NK-92 (cell line): ENCODE data around the gene ACOT13.
"Not testable (repeated sequence)": the region's sequence is repeated elsewhere in the genome, so short reads cannot be mapped to it uniquely, and the experiment has no call there.

Experiments used
- DNase-seq: peaks from one replicate; lab custom pipeline; 2025; ENCODE audit not compliant: unreplicated experiment; lab: John Stamatoyannopoulos, UW

The ACOT13 gene

GRCh38 chr6:24661759-24662158 is 5.1 kb upstream of the ACOT13 start:
- not testable (repeated sequence) for DNase-seq

- no peak for DNase-seq
These were observed 4.6 kb upstream of the ACOT13 start for GRCh38 chr6:24662236-24662635.

DNA sequence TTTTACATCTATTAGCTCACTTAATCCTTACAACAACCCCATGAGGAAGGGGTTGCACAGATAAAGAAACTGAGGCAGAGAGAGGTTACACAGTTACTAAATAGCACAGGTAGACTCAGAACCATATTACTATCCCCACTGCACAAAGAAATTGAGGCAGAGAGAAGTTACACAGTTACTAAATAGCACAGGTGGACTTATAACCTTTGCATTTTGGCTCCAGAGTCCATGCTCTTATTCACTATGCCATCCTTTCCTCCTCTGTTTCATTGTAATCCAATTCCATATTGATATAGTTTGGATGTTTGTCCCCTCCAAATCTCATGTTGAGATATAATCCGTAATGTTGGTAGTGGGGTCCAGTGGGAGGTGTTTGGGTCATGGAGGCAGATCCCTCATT is 3.7 kb upstream of the ACOT13 start:
- no peak for DNase-seq

DNA sequence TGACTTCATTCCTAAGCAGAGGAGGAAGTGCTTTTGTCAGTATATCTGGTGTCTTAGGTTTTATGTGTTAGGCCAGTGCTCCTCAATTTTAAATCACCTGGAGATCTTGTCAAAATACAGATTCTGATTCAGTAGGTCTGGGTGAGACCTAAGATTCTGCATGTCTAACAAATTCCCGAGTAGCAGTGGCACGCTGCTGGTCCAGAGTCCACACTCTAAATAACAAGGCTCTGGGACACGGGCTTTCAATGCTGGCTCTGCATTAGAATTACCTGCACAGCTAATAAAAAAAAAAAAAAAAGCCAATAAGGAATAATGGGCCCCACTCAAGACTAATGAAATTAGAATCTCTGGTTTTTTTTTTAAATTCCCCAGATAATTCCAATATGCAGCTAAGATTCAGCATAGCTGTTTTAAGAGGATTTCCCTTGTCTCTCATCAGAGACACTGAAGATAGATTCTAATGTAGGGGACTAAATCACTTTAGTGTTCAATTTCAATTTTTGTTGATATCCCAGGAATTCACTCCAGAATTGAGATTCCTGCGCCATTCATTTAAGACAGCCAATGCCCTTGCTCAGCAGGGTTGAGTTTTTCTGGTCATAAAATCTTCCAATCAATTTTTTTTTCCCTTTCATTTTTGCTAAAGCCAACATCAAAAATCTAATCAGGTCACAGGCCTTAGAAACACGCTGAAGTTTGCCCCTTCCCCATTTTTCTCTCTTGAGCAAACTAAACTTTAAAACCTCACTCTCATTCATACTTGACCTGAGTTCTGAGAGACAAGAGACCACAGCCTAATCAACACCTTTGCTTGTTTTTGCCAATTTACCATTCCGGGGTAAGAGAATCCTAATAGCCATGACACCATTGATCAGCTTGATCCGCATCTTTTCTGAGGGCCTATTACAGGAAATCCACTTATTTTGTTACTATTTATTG is 2.6 kb upstream of the ACOT13 start:
- no peak for DNase-seq

DNA sequence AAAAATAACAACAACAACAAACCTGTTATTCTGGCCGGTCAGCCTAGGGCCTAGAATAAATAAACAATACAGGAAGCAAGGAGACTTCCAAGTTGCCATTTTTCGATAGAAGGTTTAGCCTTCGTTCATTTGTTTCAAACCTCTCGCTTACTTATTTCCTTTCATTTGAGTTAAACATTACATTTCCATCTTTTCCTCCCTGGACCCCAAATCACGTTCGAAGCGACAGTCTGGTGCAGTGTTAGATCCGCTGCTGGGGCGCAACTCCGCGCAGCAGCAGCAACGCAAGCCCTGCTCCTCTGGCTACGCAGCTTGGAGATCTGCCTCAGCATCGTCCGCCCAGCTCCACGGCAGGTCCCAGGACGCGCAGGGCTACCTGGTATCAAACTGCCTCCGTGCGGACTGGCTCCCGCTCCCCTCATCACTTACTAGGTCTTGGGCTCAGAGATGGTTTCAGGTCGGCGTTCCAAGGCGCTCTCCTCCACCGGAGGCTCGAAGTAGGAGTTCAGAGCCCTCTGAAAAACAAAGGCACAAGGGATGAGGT is 708 bp upstream of the ACOT13 start:
- no peak for DNase-seq

GRCh38 chr6:24667378-24667803 is 514 bp downstream of the ACOT13 start:
- DNase-seq, result no peak

GRCh38 chr6:24668066-24668996 is 1.5 kb downstream of the ACOT13 start:
- not testable (repeated sequence) for DNase-seq

DNA sequence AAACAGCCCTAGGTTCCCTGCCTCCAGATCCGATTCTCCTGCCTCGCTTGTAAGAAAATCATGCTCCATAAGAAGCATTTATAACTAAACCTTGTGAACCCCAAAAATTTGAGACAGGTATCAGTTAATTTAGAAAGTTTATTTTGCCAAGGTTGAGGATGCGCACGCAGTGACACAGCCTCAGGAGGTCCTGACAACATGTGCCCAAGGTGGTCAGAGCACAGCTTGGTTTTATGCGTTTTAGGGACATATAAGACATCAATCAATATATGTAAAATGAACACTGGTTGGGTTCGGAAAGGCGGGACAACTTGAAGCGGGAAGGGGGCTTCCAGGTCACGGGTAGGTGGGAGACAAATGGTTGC is 2.1 kb downstream of the ACOT13 start:
- DNase-seq, result no peak

GRCh38 chr6:24670492-24670891 is 3.6 kb downstream of the ACOT13 start:
- not testable (repeated sequence) for DNase-seq

GRCh38 chr6:24671077-24671476 is 4.2 kb downstream of the ACOT13 start:
- DNase-seq, result not testable (repeated sequence)

- DNase-seq, result no peak
These were observed 5.8 kb downstream of the ACOT13 start for GRCh38 chr6:24672620-24673182.

GRCh38 chr6:24673625-24674024 is 6.7 kb downstream of the ACOT13 start:
- no peak for DNase-seq

- not testable (repeated sequence) for DNase-seq
These were observed 12.0 kb downstream of the ACOT13 start for GRCh38 chr6:24678792-24679352.

DNA sequence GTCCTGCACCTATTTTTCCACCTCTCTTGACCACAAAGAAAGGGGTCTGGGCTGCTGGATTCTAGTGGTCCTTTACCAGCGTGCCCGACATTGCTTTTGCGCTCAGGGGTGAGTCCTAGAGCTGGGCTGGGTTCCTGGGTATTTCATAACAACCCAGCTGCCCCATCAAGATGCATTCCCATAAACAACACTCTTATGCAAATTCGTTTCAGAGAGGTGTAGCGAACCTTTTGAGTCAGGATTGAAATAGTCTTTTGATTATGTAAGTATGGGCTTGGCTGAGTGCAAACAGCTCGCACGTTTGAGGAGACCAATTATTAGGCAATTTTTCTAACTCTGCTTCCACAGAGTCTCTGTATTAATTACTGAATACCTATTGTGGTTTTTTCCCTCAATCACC is 13.7 kb downstream of the ACOT13 start:
- no peak for DNase-seq

DNA sequence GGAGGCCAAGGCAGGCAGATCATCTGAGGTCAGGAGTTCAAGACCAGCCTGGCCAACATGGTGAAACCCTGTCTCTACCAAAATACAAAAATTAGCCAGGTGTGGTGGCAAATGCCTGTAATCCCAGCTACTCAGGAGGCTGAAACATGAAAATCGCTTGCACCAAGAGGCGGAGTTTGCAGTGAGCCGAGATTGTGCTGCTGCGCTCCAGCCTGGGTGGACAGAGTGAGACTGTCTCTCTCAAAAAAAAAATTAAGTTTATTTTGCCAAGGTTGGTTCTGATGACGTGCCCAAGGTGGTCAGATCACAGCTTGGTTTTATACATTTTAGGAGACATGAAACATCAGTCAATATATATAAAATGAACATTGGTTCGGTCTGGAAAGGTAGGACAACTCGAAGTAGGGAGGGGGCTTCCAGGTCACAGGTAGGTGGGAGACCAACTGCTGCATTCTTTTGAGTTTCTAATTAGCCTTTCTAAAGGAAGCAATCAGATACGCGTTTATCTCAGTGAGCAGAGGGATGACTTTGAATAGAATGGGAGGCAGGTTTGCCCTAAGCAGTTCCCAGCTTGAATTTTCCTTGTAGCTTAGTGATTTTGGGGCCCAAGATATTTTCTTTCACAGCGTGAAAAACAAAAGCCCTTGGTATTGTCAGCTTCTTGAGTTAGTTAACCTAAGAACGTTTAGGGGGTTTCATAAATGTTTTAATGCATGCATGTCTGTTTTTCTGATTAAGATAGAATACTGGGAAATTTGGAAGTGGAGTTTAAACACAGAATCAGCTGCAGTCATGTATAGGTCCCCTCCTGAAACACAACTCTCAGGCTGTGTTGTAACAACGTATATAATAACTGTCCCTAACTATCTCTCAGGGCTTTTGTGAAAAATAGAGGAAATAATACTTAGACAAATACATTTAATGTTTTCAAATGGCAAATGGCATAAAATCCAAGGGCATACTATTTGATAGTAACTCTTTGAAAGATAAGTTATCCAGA is 16.7 kb downstream of the ACOT13 start:
- DNase-seq, result no peak

GRCh38 chr6:24686408-24686807 is 19.5 kb downstream of the ACOT13 start:
- no peak for DNase-seq

DNA sequence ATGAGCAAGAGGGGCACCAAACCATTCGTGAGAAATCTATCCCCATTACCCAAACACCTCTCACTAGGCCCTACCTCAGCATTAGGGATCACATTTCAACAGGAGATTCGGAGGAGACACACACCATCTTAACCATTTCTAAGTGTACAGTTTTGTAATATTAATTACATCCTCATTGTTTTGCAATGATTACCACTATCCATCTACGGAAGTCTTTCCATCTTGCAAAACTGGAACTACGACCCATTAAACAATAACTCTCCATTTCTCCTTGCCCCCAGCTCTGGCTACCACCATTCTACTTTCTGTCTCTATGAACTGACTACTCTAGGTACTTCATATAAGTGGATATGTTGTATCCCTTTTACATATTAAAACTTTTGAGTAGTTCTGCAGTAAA is 20.1 kb downstream of the ACOT13 start:
- DNase-seq, result no peak

DNA sequence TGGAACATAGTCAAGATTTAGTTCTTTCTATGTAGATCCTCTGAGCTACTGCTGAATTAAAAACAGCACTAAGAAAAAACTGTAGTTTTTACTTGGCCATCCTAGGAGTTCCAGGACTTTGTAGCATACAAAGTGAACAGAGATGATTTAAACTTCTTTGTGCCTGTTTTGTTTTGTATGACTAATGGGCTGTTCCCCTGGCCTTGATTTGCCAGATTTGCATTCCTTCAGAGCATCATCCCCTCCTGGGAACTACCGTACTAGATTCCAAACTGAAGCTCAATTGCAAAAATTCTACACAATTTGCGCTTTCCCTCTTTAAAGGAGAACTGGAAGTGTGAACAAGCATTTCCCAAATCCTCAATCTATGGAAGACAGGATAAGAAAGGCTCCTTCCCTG is 23.1 kb downstream of the ACOT13 start:
- DNase-seq, result no peak

GRCh38 chr6:24690593-24690992 is 23.7 kb downstream of the ACOT13 start:
- no peak for DNase-seq

DNA sequence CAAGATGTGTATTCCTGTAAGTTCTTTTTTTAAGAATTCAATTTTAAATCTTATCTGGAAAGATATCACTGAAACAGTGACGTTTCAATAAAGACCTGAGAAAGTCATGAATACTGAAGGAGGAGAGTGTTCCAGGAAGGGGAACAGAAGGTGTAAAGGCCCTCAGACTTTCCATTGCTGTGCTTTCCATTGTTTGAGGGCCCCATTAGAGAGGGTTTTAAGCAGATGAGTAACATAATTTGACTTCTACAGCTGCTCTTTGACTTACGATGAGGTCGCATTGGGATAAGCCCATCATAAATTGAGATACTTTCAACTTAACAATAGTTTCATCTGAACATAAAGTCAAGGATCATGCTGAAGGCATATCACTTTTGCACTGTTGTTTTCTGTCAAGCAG is 24.7 kb downstream of the ACOT13 start:
- DNase-seq, result no peak
